Naive B cell (primary cell): ENCODE results near the gene STN1. TPM values are rescaled to one million over a fixed set of nuclear protein-coding genes. Genes with fewer than 3 reads are reported as not detected.
A peak's percentile ranks its signal among the peaks of the same experiment; 100 is the strongest.

Experiments used
- ATAC-seq, 2 donors: fragments of 150-1000 bp; cut with Tn5 transposase; 2 replicates each; pipeline ENCODE4 v1.10.0; 2021; ENCODE audit warnings: low read depth in 2 of 2, mild to moderate bottlenecking in 2 of 2, moderate library complexity in 2 of 2
- DNase-seq: peaks from one replicate; pipeline ENCODE4 v3.0.0; 2022
- H3K27ac Mint-ChIP-seq, 6 donors: one replicate each; pipeline ENCODE4 v1.8.0; 2020 to 2022; ENCODE audit warnings: mild to moderate bottlenecking in 6 of 6, mixed read lengths in 6 of 6, moderate library complexity in 5 of 6, inconsistent platforms in 2 of 6
- H3K27me3 Mint-ChIP-seq, 3 donors: one replicate each; pipeline ENCODE4 v1.8.0; 2021 to 2022; ENCODE audit warnings: mixed read lengths in 3 of 3, mild to moderate bottlenecking in 1 of 3
- H3K36me3 Mint-ChIP-seq, 2 donors: one replicate each; pipeline ENCODE4 v1.8.0; 2020 to 2022; ENCODE audit warnings: mixed read lengths in 2 of 2, inconsistent platforms in 1 of 2, mild to moderate bottlenecking in 1 of 2
- H3K4me1 Mint-ChIP-seq, 3 donors: one replicate each; pipeline ENCODE4 v1.8.0; 2020 to 2022; ENCODE audit warnings: mixed read lengths in 3 of 3, inconsistent platforms in 1 of 3, mild to moderate bottlenecking in 1 of 3, moderate library complexity in 1 of 3
- H3K4me3 Mint-ChIP-seq, 8 donors: one replicate each; pipeline ENCODE4 v1.8.0; 2020 to 2022; ENCODE audit warnings: mild to moderate bottlenecking in 8 of 8, mixed read lengths in 8 of 8, moderate library complexity in 8 of 8, inconsistent platforms in 2 of 8
- H3K9me3 Mint-ChIP-seq, 7 donors: one replicate each; pipeline ENCODE4 v1.8.0; 2020 to 2022; ENCODE audit warnings: mixed read lengths in 7 of 7, mild to moderate bottlenecking in 5 of 7, inconsistent platforms in 2 of 7, moderate library complexity in 1 of 7
- polyA plus RNA-seq, 6 donors: library from polyadenylated mRNA; unstranded; fragments of 300-500 nt; fragmentation: Illumina TruSeq; gene quantifications; one replicate each; pipeline ENCODE4 v1.2.3, GENCODE V29; 2021; ENCODE audit warnings: low read depth in 6 of 6

STN1 gene
- polyA plus RNA-seq, 6 donors from 2014 or later, result 28.6 to 39.0 (median 32.7) TPM

DNA sequence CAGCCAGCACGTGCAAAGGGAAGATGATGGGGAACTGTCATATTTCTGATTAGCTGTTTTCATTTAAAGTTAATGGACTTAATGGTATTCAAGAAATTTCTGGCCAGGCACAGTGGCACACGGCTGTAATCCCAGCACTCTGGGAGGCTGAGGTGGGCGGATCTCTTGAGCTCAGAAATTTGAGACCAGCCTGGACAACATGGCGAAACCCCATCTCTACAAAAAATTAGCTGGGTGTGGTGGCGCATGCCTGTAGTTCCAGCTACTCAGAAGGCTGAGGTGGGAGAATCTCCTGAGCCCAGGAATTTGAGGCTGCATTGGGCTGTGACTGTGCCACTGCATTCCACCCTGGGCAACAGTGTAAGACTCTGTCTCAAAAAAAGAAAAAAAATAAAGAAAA is 18.7 kb downstream of the STN1 start:
- no peak for ATAC-seq
- Mint-ChIP-seq H3K9me3 (no peaks in the 10 kb centered on the region), H3K27ac (no peak overlapping the region), H3K4me3 (no peak overlapping the region), H3K36me3 (peaks cover 19 to 37% of the 10 kb centered on the region in 2 donors), H3K4me1 (peaks cover 0 to 7% (median 0%) of the 10 kb centered on the region in 3 donors), H3K27me3 (no peaks in the 10 kb centered on the region)
- no peak for DNase-seq

GRCh38 chr10:103897241-103897774 is 20.7 kb downstream of the STN1 start:
- no peak for ATAC-seq
- Mint-ChIP-seq H3K4me1 (peaks cover 0 to 7% (median 0%) of the 10 kb centered on the region in 3 donors), H3K36me3 (peaks cover 19 to 33% of the 10 kb centered on the region in 2 donors)

DNA sequence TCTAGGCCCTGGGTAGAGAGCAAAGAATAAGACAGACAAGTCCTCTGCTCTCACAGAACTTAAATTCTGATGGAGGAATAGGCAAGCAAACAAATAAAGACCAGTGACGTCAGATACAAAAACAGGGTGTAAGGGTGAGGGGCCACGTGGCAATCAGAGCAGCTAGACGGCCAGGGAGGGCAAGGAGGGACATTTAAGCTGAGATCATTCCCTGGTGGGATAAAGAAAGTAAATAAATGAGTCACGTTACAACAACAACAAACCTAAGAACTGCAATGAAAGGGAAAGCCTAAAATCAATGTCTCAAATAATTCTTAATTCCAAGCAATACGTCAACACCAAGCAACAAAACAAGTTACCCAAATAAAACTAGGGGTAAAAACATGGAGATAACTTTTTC is 21.8 kb downstream of the STN1 start:
- DNase-seq (no peak), ATAC-seq (no peak)
- Mint-ChIP-seq H3K4me1 (peaks cover 0 to 5% (median 0%) of the 10 kb centered on the region in 3 donors), H3K27ac (no peak overlapping the region), H3K36me3 (peaks cover 19 to 27% of the 10 kb centered on the region in 2 donors), H3K4me3 (no peak overlapping the region), H3K27me3 (no peaks in the 10 kb centered on the region), H3K9me3 (no peaks in the 10 kb centered on the region)

More at GRCh38 chr10:103897241-103897774, 20.7 kb downstream of the STN1 start:
- H3K27ac Mint-ChIP-seq, result peak overlapping the region in 1 of 6 donors; percentile 3
- no peaks in the 10 kb centered on the region for H3K9me3 Mint-ChIP-seq
- DNase-seq, result no peak
- no peak overlapping the region for H3K4me3 Mint-ChIP-seq
- no peaks in the 10 kb centered on the region for H3K27me3 Mint-ChIP-seq

DNA sequence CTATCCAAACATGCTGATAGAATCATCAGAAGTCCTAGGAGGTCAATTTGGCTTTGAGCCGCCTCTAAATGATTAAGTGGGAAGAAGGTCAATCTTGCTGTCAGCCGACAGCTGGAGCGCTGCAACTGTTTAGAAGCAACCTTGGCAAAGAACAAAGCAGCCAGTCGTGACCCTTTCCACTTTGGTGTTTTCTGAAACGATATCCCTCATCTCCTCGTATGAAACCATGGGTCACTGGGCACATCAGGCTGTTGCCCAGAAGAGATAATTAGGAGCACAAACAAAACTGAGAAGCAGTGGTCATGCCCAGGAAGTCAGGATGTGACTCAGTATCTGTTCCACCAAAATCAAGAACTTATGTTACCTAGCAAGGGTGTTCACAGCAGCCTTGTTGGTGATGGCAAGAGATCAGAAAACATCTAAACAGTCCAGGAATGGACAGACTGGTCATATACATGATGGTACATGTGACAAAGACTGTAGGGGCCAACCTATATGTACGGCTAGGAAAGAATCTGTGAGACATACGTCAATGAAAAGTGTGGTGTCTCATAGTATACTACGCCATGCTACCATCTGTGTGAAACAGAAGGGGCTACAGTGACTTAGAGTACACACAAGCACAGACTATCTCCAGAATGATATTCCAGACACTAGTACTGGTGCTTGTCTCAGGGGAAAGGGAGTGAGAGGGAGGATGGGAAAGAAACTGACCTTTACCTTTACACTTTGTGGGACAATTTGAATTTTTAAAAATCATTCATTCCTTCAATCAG is 22.4 kb downstream of the STN1 start:
- peaks cover 19 to 27% of the 10 kb centered on the region in 2 donors for H3K36me3 Mint-ChIP-seq
- H3K27ac Mint-ChIP-seq, result no peak overlapping the region
- ATAC-seq (no peak), DNase-seq (no peak)
- H3K27me3 Mint-ChIP-seq, result no peaks in the 10 kb centered on the region
- H3K9me3 Mint-ChIP-seq, result no peaks in the 10 kb centered on the region
- no peak overlapping the region for H3K4me3 Mint-ChIP-seq
- no peaks in the 10 kb centered on the region for H3K4me1 Mint-ChIP-seq

- no peak overlapping the region for H3K4me3 Mint-ChIP-seq
- no peaks in the 10 kb centered on the region for H3K27me3 Mint-ChIP-seq
- peaks cover 19 to 23% of the 10 kb centered on the region in 2 donors for H3K36me3 Mint-ChIP-seq
- no peaks in the 10 kb centered on the region for H3K9me3 Mint-ChIP-seq
- DNase-seq (no peak), ATAC-seq (no peak)
- peak overlapping the region in 2 of 6 donors; percentile 4 to 35 for H3K27ac Mint-ChIP-seq
- H3K4me1 Mint-ChIP-seq, result no peaks in the 10 kb centered on the region
These were observed 23.5 kb downstream of the STN1 start for GRCh38 chr10:103894441-103894864.

GRCh38 chr10:103893817-103894216 is 24.2 kb downstream of the STN1 start:
- no peaks in the 10 kb centered on the region for H3K9me3 Mint-ChIP-seq
- ATAC-seq (no peak), DNase-seq (no peak)
- no peak overlapping the region for H3K4me3 Mint-ChIP-seq
- H3K27ac Mint-ChIP-seq, result peak overlapping the region in 2 of 6 donors; percentile 35 to 74
- no peaks in the 10 kb centered on the region for H3K27me3 Mint-ChIP-seq
- no peaks in the 10 kb centered on the region for H3K4me1 Mint-ChIP-seq
- H3K36me3 Mint-ChIP-seq, result peaks cover 19 to 23% of the 10 kb centered on the region in 2 donors

- Mint-ChIP-seq H3K9me3 (no peaks in the 10 kb centered on the region), H3K27me3 (no peaks in the 10 kb centered on the region), H3K36me3 (peaks cover 19% of the 10 kb centered on the region in 2 donors), H3K27ac (peak overlapping the region in 1 of 6 donors; percentile 81), H3K4me3 (no peak overlapping the region), H3K4me1 (peaks cover 0 to 4% (median 0%) of the 10 kb centered on the region in 3 donors)
- DNase-seq, result no peak
- ATAC-seq, result no peak
These were observed 25.8 kb downstream of the STN1 start for GRCh38 chr10:103892181-103892580.

GRCh38 chr10:103890688-103891087 is 27.3 kb downstream of the STN1 start:
- Mint-ChIP-seq H3K4me3 (no peak overlapping the region), H3K4me1 (peaks cover 0 to 4% (median 0%) of the 10 kb centered on the region in 3 donors)

GRCh38 chr10:103890194-103890658 is 27.8 kb downstream of the STN1 start:
- Mint-ChIP-seq H3K4me3 (no peak overlapping the region), H3K36me3 (peaks cover 5 to 11% of the 10 kb centered on the region in 2 donors), H3K27ac (peak overlapping the region in 1 of 6 donors; percentile 65), H3K4me1 (peaks cover 0 to 4% (median 0%) of the 10 kb centered on the region in 3 donors), H3K27me3 (no peaks in the 10 kb centered on the region), H3K9me3 (no peaks in the 10 kb centered on the region)
- ATAC-seq, result no peak
- DNase-seq, result no peak

More at GRCh38 chr10:103890688-103891087, 27.3 kb downstream of the STN1 start:
- Mint-ChIP-seq H3K27ac (no peak overlapping the region), H3K27me3 (no peaks in the 10 kb centered on the region), H3K36me3 (peaks cover 9 to 14% of the 10 kb centered on the region in 2 donors), H3K9me3 (no peaks in the 10 kb centered on the region)
- DNase-seq (no peak), ATAC-seq (no peak)

DNA sequence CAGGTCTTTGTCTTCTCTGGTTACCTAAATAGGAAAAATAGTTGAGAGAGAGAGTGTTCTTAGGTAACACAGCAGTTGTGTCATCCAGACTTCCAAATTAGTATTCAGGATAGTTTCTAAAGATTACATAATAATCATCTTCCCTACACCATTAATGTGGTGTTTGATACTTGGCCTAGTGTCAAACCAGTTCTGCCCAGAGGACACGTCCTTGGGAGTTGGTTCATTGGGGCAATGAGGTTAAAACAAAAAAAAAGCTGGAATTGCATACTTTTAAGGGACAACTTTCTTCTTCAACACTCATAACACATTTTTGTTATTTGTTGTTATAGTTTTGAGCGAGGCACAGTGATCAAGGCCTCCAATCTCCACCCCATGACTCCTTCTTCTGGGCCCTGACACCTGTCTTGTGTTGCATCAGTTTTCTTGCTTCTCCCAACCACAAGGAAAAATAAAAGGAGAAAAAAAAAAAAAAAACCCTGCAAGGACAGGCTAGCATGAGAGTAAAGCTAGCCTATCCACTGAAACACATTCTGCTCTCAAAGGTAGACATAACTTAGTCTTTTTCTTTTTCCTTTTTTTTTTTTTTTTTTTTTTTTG is 28.8 kb downstream of the STN1 start:
- no peaks in the 10 kb centered on the region for H3K27me3 Mint-ChIP-seq
- ATAC-seq, result no peak
- peaks cover 0 to 4% (median 0%) of the 10 kb centered on the region in 3 donors for H3K4me1 Mint-ChIP-seq
- no peak for DNase-seq
- no peaks in the 10 kb centered on the region for H3K9me3 Mint-ChIP-seq
- H3K36me3 Mint-ChIP-seq, result peaks cover 0 to 4% of the 10 kb centered on the region in 2 donors
- H3K27ac Mint-ChIP-seq, result peak overlapping the region in 1 of 6 donors; percentile 19
- no peak overlapping the region for H3K4me3 Mint-ChIP-seq

GRCh38 chr10:103888113-103888841 is 29.7 kb downstream of the STN1 start:
- Mint-ChIP-seq H3K27ac (peak overlapping the region in 1 of 6 donors; percentile 7), H3K27me3 (no peaks in the 10 kb centered on the region), H3K36me3 (peaks cover 3 to 4% of the 10 kb centered on the region in 2 donors), H3K4me3 (no peak overlapping the region), H3K4me1 (peaks cover 0 to 4% (median 0%) of the 10 kb centered on the region in 3 donors), H3K9me3 (no peaks in the 10 kb centered on the region)
- DNase-seq, result peak; percentile 34
- ATAC-seq, result peak; percentile 49 to 67

DNA sequence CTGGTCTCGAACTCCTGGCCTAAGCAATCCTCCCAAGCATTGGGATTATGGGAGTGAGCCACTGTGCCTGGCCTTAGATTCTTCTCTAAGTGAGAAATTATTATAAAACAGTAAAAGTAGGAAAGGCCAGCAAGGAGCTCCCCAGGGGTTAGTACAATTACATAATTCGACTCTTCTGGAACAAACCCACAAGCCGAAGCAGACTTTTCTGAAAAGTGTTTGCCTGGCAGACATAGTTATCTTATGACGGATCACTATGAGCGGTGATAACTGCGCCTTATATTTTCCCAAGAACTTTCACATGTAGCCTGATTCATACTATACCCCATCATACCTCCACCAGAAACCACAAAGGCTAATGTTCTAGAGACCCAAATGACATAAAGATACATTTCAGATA is 32.4 kb downstream of the STN1 start:
- H3K9me3 Mint-ChIP-seq, result no peaks in the 10 kb centered on the region
- peaks cover 22 to 25% of the 10 kb centered on the region in 2 donors for H3K36me3 Mint-ChIP-seq
- H3K27ac Mint-ChIP-seq, result no peak overlapping the region
- peaks cover 0 to 4% (median 0%) of the 10 kb centered on the region in 3 donors for H3K4me1 Mint-ChIP-seq
- H3K27me3 Mint-ChIP-seq, result no peaks in the 10 kb centered on the region
- no peak for DNase-seq
- ATAC-seq, result no peak
- no peak overlapping the region for H3K4me3 Mint-ChIP-seq

DNA sequence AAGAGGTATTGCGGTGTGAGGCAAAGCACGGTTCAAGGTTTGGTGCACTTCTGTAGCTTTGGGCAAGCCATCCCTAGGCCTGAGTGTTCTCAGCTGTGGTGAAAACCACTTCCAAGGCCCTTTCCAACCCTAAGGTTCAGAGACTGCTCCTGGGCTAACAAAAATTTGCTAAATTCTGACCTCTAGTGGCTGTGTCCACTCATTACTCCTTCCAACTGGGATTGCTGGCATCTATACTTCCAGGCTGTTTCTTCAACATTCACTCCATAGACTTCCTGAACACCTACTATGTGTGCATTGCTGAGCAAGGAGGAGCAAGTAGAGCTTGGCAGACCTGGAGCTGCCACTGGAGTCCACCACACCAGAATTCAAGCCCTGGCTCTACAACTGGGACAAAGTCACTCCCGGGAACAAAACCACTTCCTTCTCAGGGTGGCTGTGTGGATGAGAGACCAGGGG is 33.3 kb downstream of the STN1 start:
- peaks cover 26 to 33% of the 10 kb centered on the region in 2 donors for H3K36me3 Mint-ChIP-seq
- no peaks in the 10 kb centered on the region for H3K9me3 Mint-ChIP-seq
- no peak overlapping the region for H3K27ac Mint-ChIP-seq
- H3K4me1 Mint-ChIP-seq, result peaks cover 0 to 4% (median 0%) of the 10 kb centered on the region in 3 donors
- DNase-seq (no peak), ATAC-seq (no peak)
- H3K4me3 Mint-ChIP-seq, result no peak overlapping the region
- H3K27me3 Mint-ChIP-seq, result no peaks in the 10 kb centered on the region
